NCI-H345 (cell line): ENCODE measurements around the gene TNFRSF19.

Experiments
- DNase-seq: peaks from one replicate; lab custom pipeline; 2025; lab: John Stamatoyannopoulos, UW

The TNFRSF19 gene

GRCh38 chr13:23628765-23629565 lies 58.8 kb downstream of the TNFRSF19 start:
- DNase-seq, result no peak

GRCh38 chr13:23629566-23630272 lies 59.5 kb downstream of the TNFRSF19 start:
- DNase-seq, result no peak

GRCh38 chr13:23630349-23631093 lies 60.3 kb downstream of the TNFRSF19 start:
- DNase-seq, result no peak

GRCh38 chr13:23631311-23632047 lies 61.3 kb downstream of the TNFRSF19 start:
- DNase-seq, result no peak

GRCh38 chr13:23632048-23632582 lies 61.9 kb downstream of the TNFRSF19 start:
- no peak for DNase-seq

- DNase-seq, result no peak
Measured at GRCh38 chr13:23632741-23633140, 62.5 kb downstream of the TNFRSF19 start.

GRCh38 chr13:23634897-23635296 lies 64.7 kb downstream of the TNFRSF19 start:
- DNase-seq, result no peak

- no peak for DNase-seq
Measured at GRCh38 chr13:23636360-23636759, 66.1 kb downstream of the TNFRSF19 start.

- DNase-seq, result no peak
Measured at GRCh38 chr13:23637829-23638228, 67.6 kb downstream of the TNFRSF19 start.

GRCh38 chr13:23639674-23640073 lies 69.5 kb downstream of the TNFRSF19 start:
- DNase-seq, result peak; percentile 81

GRCh38 chr13:23642110-23642509 lies 71.9 kb downstream of the TNFRSF19 start:
- DNase-seq, result no peak

GRCh38 chr13:23643338-23644125 lies 73.3 kb downstream of the TNFRSF19 start:
- DNase-seq, result no peak

- no peak for DNase-seq
Measured at GRCh38 chr13:23644126-23644419, 73.9 kb downstream of the TNFRSF19 start.

- no peak for DNase-seq
Measured at GRCh38 chr13:23644527-23645138, 74.4 kb downstream of the TNFRSF19 start.

GRCh38 chr13:23645851-23646250 lies 75.6 kb downstream of the TNFRSF19 start:
- no peak for DNase-seq

- no peak for DNase-seq
Measured at GRCh38 chr13:23651439-23651838, 81.2 kb downstream of the TNFRSF19 start.

GRCh38 chr13:23651887-23652286 lies 81.7 kb downstream of the TNFRSF19 start:
- DNase-seq, result no peak

GRCh38 chr13:23652909-23653726 lies 82.9 kb downstream of the TNFRSF19 start:
- no peak for DNase-seq
